ENCODE results near the gene CMA1. TPM values are rescaled to one million over a fixed set of nuclear protein-coding genes. Genes with fewer than 3 reads are reported as not detected.
"Not testable (repeated sequence)": the region's sequence is repeated elsewhere in the genome, so short reads cannot be mapped to it uniquely, and the experiment has no call there.

CMA1 gene
- total RNA-seq, 1 donor from 2014 or later = not detected

DNA sequence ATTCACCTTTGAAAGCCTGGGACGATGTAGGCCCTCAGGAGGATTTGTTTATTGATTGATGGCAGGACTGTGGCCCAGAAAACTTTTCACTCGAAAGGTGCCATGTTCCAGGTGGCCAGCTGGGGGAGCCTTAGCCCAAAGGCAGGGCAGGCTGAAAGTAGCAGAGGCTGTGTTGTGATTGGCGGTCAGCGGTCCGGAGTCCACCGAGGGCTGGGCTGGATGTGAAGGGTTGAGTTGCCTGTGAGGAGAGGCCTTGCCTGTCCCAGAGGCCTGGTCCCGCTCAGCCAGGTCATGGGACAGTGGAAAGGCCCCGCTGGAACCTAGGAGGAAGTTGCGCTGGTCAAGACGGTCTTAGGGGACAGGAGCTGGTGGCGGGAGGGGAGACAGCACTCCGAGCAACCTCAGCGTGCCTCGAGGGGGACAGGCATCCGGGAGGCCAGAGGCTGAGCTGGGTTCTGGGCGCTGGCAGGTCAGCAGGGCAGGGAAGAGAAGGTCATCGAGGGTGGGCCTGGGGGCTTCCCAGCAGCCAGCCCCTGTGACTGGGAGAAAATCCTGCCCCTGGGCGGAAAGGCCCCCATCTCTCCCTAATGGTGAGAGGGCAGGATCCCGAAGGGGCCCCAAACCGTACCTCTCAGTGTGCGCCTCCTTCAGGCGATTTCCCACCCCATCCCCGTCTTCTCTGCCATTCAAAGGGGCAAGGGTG lies 26.3 kb downstream of the CMA1 start:
- Mint-ChIP-seq H3K4me3 (ENCODE audit: unreplicated experiment) (no peak overlapping the region), H3K27me3 (ENCODE audit: unreplicated experiment) (no peaks in the 10 kb centered on the region), H3K27ac (ENCODE audit: unreplicated experiment) (no peak overlapping the region), H3K36me3 (ENCODE audit: unreplicated experiment) (no peaks in the 10 kb centered on the region), H3K4me1 (ENCODE audit: unreplicated experiment) (no peaks in the 10 kb centered on the region), H3K9me3 (ENCODE audit: unreplicated experiment) (peaks cover 4% of the 10 kb centered on the region)
- no peak for DNase-seq (ENCODE audit: extremely low spot score, unreplicated experiment)
- TF ChIP-seq, protein P1, sequence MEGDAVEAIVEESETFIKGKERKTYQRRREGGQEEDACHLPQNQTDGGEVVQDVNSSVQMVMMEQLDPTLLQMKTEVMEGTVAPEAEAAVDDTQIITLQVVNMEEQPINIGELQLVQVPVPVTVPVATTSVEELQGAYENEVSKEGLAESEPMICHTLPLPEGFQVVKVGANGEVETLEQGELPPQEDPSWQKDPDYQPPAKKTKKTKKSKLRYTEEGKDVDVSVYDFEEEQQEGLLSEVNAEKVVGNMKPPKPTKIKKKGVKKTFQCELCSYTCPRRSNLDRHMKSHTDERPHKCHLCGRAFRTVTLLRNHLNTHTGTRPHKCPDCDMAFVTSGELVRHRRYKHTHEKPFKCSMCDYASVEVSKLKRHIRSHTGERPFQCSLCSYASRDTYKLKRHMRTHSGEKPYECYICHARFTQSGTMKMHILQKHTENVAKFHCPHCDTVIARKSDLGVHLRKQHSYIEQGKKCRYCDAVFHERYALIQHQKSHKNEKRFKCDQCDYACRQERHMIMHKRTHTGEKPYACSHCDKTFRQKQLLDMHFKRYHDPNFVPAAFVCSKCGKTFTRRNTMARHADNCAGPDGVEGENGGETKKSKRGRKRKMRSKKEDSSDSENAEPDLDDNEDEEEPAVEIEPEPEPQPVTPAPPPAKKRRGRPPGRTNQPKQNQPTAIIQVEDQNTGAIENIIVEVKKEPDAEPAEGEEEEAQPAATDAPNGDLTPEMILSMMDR (IDR thresholded peaks at IDR 0.05) = peak; percentile 37

DNA sequence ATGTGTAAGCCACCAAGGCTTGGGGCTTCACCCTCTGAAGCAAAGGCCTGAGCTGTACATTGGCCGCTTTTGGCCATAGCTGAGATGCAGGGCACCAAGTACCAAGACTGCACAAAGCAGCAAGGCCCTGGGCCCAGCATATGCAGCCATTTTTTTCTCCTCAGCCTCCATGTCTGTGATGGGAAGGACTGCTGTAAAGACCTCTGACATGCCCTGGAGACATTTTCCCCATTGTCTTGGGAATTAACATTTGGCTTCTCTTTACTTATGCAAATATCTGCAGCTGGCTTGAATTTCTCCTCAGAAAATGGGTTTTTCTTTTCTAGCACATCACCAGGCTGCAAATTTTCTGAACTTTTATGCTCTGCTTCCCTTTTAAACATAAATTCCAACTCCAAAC lies 28.1 kb downstream of the CMA1 start:
- not testable (repeated sequence) for H3K27me3 Mint-ChIP-seq (ENCODE audit: unreplicated experiment); H3K9me3 Mint-ChIP-seq (ENCODE audit: unreplicated experiment); H3K4me1 Mint-ChIP-seq (ENCODE audit: unreplicated experiment); H3K4me3 Mint-ChIP-seq (ENCODE audit: unreplicated experiment); H3K36me3 Mint-ChIP-seq (ENCODE audit: unreplicated experiment); H3K27ac Mint-ChIP-seq (ENCODE audit: unreplicated experiment); DNase-seq (ENCODE audit: extremely low spot score, unreplicated experiment)

DNA sequence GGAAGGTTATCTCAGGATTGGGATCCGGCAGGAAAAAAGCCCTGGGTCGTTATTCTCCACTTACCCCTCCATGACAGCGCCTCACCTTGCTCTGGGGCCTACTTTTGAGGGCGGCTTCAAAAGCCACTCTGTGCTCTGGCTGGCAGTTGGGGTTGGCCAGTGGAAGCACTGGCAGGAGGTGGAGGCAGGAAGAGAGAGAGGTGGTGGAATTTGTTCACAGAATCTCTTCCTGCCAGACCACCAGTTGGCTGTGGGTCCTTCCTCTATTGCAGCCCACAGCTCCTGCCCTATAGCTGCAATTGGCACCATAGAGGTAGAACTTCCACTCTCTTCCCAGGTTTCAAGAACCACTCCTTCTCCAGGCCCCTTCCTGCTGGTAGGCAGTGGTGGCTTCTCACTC lies 32.8 kb downstream of the CMA1 start:
- H3K4me1 Mint-ChIP-seq (ENCODE audit: unreplicated experiment) = no peaks in the 10 kb centered on the region
- H3K27ac Mint-ChIP-seq (ENCODE audit: unreplicated experiment) = no peak overlapping the region
- no peak for DNase-seq (ENCODE audit: extremely low spot score, unreplicated experiment)
- H3K9me3 Mint-ChIP-seq (ENCODE audit: unreplicated experiment) = peaks cover 4% of the 10 kb centered on the region
- no peaks in the 10 kb centered on the region for H3K36me3 Mint-ChIP-seq (ENCODE audit: unreplicated experiment)
- H3K4me3 Mint-ChIP-seq (ENCODE audit: unreplicated experiment) = no peak overlapping the region
- TF ChIP-seq, protein P1 (IDR thresholded peaks at IDR 0.05) = no peak
- no peaks in the 10 kb centered on the region for H3K27me3 Mint-ChIP-seq (ENCODE audit: unreplicated experiment)

DNA sequence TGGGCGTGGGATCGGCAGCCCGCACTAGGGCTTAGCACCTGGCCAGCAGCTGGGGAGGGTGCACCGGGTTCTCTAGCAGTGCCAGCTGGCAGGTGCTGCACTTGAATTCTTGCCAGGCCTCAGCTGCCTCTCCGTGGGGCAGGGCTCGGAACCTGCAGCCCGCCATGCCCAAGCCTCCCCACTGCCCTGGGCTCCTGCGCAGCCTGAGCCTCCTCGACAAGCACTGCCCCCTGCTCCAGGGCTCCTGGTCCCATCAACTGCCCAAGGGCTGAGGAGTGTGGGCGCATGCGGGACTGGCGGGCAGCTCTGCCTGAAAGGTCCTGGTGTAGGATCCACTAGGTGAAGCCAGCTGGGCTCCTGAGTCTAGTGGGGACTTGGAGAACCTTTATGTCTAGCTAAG lies 34.9 kb downstream of the CMA1 start:
- DNase-seq (ENCODE audit: extremely low spot score, unreplicated experiment) = no peak
- H3K4me3 Mint-ChIP-seq (ENCODE audit: unreplicated experiment) = no peak overlapping the region
- TF ChIP-seq, protein P1 (IDR thresholded peaks at IDR 0.05) = no peak
- no peaks in the 10 kb centered on the region for H3K4me1 Mint-ChIP-seq (ENCODE audit: unreplicated experiment)
- H3K36me3 Mint-ChIP-seq (ENCODE audit: unreplicated experiment) = no peaks in the 10 kb centered on the region
- H3K9me3 Mint-ChIP-seq (ENCODE audit: unreplicated experiment) = peaks cover 4% of the 10 kb centered on the region
- no peak overlapping the region for H3K27ac Mint-ChIP-seq (ENCODE audit: unreplicated experiment)
- peaks cover 2% of the 10 kb centered on the region for H3K27me3 Mint-ChIP-seq (ENCODE audit: unreplicated experiment)

DNA sequence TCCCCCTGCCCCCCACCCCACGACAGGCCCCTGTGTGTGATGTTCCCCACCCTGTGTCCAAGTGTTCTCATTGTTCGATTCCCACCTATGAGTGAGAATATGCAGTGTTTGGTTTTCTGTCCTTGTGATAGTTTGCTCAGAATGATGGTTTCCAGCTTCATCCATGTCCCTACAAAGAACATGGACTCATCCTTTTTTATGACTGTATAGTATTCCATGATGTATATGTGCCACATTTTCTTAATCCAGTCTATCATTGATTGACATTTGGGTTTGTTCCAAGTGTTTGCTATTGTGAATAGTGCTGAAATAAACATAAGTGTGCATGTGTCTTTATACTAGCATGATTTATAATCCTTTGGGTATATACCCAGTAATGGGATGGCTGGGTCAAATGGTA lies 37.6 kb downstream of the CMA1 start:
- not testable (repeated sequence) for H3K27me3 Mint-ChIP-seq (ENCODE audit: unreplicated experiment); H3K4me1 Mint-ChIP-seq (ENCODE audit: unreplicated experiment); H3K36me3 Mint-ChIP-seq (ENCODE audit: unreplicated experiment); H3K9me3 Mint-ChIP-seq (ENCODE audit: unreplicated experiment); DNase-seq (ENCODE audit: extremely low spot score, unreplicated experiment); H3K4me3 Mint-ChIP-seq (ENCODE audit: unreplicated experiment); H3K27ac Mint-ChIP-seq (ENCODE audit: unreplicated experiment)

DNA sequence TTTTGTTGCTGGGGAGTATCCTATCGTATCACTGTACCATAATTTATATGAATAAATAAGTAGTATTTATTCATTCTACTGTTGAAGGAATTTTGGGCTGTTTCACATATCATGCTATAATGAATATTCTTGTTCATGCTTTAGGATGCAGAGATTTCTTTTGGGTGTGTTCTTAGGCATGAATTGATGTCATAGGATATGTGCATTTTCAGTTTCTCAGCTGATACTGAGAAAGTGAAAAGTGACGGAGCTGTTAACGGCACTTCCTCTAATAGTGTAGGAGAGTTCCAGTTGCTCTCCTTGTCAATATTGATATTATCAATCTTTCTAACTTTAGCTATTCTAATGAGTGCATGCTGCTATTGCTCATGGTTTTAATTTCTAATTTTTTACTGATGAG lies 42.3 kb downstream of the CMA1 start:
- TF ChIP-seq, protein P1 (IDR thresholded peaks at IDR 0.05) = no peak
- Mint-ChIP-seq H3K9me3 (ENCODE audit: unreplicated experiment) (peaks cover 7% of the 10 kb centered on the region), H3K4me1 (ENCODE audit: unreplicated experiment) (no peaks in the 10 kb centered on the region), H3K27ac (ENCODE audit: unreplicated experiment) (no peak overlapping the region), H3K36me3 (ENCODE audit: unreplicated experiment) (peaks cover 7% of the 10 kb centered on the region), H3K27me3 (ENCODE audit: unreplicated experiment) (peaks cover 2% of the 10 kb centered on the region), H3K4me3 (ENCODE audit: unreplicated experiment) (no peak overlapping the region)
- DNase-seq (ENCODE audit: extremely low spot score, unreplicated experiment) = no peak
